Measurements from ENCODE around the gene ARRDC1.

- TF ChIP-seq POLR2AphosphoS5 (IDR thresholded peaks at IDR 0.05), result no peak
- no peak for TF ChIP-seq POLR2A (IDR thresholded peaks at IDR 0.05)
- no peak for TF ChIP-seq CTCF (IDR thresholded peaks at IDR 0.05)
These were observed 1.2 kb downstream of the ARRDC1 start for GRCh38 chr9:137606734-137607138.
